Neural crest cell (in vitro differentiated cells): ENCODE results near the gene CCDC148. TPM values are rescaled to one million over a fixed set of nuclear protein-coding genes. Genes with fewer than 3 reads are reported as not detected.
A peak's percentile ranks its signal among the peaks of the same experiment; 100 is the strongest.

Experiments
- DNase-seq: peaks from one replicate; pipeline ENCODE4 v3.0.0; 2021; ENCODE audit warnings: low read depth, mixed read lengths, low spot score
- H3K27ac Mint-ChIP-seq: one replicate; pipeline ENCODE4 v1.8.0; 2021; ENCODE audit warnings: mild to moderate bottlenecking, mixed read lengths; ENCODE audit not compliant: unreplicated experiment
- H3K27me3 Mint-ChIP-seq: 2 replicates; pipeline ENCODE4 v1.8.0; 2021; ENCODE audit warnings: low read depth, mild to moderate bottlenecking, mixed read lengths
- H3K36me3 Mint-ChIP-seq: 2 replicates; pipeline ENCODE4 v1.8.0; 2021; ENCODE audit warnings: low read depth, mild to moderate bottlenecking, mixed read lengths
- H3K4me1 Mint-ChIP-seq: 2 replicates; pipeline ENCODE4 v1.8.0; 2021; ENCODE audit warnings: mixed read lengths
- H3K4me3 Mint-ChIP-seq: one replicate; pipeline ENCODE4 v1.8.0; 2021; ENCODE audit warnings: mild to moderate bottlenecking, mixed read lengths
- H3K9me3 Mint-ChIP-seq: 2 replicates; pipeline ENCODE4 v1.8.0; 2021; ENCODE audit warnings: mixed read lengths
- total RNA-seq: library from RNA; stranded (reverse); gene quantifications from 2 replicates; pipeline ENCODE4 v1.2.1, GENCODE V29; 2021
- TF ChIP-seq, protein P1 (sequence below): fragments of 200-600 bp; sonication (generic); conservative IDR thresholded peaks from 2 replicates; pipeline ENCODE4 v1.5.0; 2021; ENCODE audit warnings: antibody characterized with exemption, mild to moderate bottlenecking

The CCDC148 gene
- total RNA-seq, 1 donor from 2014 or later, result 1.8 TPM

DNA sequence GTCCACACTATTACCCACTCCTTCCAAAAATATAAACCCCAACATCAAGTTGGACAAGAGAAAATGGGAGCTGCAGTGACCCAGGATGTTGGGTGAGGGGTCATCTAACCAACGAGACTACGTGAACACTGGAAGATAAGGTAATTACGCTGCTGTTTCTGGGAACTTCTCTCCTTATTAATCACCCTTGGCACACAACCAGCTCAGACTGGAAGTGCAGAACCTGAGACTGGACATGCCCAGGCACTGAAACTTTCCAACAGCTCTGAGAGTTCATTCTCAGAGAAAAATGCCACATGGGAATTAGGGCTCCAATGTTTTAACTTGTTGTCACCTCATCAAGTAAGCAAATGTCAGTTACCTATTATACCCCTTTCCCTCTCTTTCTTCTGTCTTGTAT, 135.3 kb downstream of the CCDC148 start:
- Mint-ChIP-seq H3K27me3 (no peaks in the 10 kb centered on the region), H3K36me3 (no peaks in the 10 kb centered on the region), H3K9me3 (peaks cover 6% of the 10 kb centered on the region), H3K4me1 (peaks cover 5% of the 10 kb centered on the region), H3K4me3 (no peak overlapping the region), H3K27ac (no peak overlapping the region)
- TF ChIP-seq, protein P1, sequence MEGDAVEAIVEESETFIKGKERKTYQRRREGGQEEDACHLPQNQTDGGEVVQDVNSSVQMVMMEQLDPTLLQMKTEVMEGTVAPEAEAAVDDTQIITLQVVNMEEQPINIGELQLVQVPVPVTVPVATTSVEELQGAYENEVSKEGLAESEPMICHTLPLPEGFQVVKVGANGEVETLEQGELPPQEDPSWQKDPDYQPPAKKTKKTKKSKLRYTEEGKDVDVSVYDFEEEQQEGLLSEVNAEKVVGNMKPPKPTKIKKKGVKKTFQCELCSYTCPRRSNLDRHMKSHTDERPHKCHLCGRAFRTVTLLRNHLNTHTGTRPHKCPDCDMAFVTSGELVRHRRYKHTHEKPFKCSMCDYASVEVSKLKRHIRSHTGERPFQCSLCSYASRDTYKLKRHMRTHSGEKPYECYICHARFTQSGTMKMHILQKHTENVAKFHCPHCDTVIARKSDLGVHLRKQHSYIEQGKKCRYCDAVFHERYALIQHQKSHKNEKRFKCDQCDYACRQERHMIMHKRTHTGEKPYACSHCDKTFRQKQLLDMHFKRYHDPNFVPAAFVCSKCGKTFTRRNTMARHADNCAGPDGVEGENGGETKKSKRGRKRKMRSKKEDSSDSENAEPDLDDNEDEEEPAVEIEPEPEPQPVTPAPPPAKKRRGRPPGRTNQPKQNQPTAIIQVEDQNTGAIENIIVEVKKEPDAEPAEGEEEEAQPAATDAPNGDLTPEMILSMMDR, result no peak
- DNase-seq, result no peak

DNA sequence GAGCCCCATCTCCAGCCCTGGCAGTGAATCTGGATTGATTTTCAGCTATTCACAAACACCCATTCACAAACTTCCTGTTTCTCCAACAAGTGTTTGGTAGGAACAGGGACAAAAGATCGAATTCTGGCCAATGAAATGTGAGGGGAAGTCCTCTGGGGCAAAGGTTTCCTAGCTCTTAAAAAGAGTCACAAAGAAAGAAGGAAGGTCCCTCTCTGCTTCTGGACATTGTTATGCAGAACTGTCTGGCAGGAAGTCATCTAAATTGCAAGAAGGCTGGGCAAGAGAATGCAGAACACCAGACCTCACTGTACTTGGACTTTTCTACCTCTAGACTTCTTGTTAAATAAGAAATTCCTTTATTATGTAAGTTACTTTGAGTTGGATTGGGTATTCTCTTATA, 137.3 kb downstream of the CCDC148 start:
- Mint-ChIP-seq H3K4me3 (no peak overlapping the region), H3K27me3 (no peaks in the 10 kb centered on the region), H3K27ac (no peak overlapping the region), H3K36me3 (no peaks in the 10 kb centered on the region), H3K9me3 (peaks cover 6% of the 10 kb centered on the region), H3K4me1 (peaks cover 5% of the 10 kb centered on the region)
- DNase-seq, result no peak
- TF ChIP-seq, protein P1, result no peak

DNA sequence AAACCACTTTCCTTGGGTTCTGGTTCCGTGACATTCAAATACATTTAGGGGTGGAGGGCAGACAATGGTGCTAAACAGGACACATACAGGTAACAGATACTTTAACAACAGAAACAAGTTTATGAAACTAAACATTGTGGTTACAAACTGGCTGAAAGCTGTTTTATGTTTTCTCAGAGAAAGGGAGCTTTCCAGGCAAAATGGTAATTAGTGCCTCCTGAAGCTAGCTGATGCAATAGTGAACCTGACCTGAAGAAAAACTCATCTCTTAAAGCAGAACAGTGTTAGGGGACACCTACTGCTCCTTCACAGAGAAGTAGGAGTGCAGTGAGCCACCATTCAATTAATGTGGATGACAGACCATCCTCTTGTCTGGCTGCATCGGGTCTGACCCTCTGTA, 138.9 kb downstream of the CCDC148 start:
- peak overlapping the region; percentile 52 for H3K27ac Mint-ChIP-seq
- TF ChIP-seq, protein P1, result no peak
- H3K36me3 Mint-ChIP-seq, result no peaks in the 10 kb centered on the region
- DNase-seq, result no peak
- H3K4me3 Mint-ChIP-seq, result no peak overlapping the region
- peaks cover 5% of the 10 kb centered on the region for H3K4me1 Mint-ChIP-seq
- H3K27me3 Mint-ChIP-seq, result no peaks in the 10 kb centered on the region
- H3K9me3 Mint-ChIP-seq, result peaks cover 6% of the 10 kb centered on the region

DNA sequence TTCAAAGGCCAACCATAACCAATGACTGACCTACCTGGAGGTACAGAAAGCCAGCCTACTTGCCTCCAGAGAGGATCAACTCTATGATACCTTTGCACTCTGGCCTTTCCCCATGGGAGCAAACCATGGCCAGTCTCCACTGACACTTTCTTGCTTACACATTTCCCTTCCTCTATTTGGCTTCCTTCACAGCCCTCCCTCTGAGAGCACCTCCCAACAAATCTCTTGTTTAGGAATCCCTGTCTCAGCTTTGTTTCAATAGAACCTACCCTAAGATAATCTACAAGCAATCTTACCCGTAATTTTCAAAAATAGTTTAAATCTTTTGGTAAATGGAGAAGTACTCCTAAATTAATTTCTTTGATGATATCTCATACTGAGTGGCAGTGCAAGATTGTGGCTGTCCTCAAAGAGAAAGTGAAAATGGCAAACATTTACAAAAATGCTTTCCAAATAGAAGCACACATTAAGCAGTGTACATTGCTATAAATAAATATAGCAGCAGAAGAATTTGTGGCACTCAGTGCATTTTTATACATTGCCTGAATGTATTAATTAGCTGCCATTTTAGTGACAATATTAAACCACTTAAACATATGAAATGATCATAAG, 140.6 kb downstream of the CCDC148 start:
- TF ChIP-seq, protein P1, result no peak
- H3K4me1 Mint-ChIP-seq, result peaks cover 5% of the 10 kb centered on the region
- no peaks in the 10 kb centered on the region for H3K27me3 Mint-ChIP-seq
- H3K36me3 Mint-ChIP-seq, result peaks cover 2% of the 10 kb centered on the region
- H3K4me3 Mint-ChIP-seq, result no peak overlapping the region
- H3K9me3 Mint-ChIP-seq, result peaks cover 6% of the 10 kb centered on the region
- H3K27ac Mint-ChIP-seq, result no peak overlapping the region
- no peak for DNase-seq

DNA sequence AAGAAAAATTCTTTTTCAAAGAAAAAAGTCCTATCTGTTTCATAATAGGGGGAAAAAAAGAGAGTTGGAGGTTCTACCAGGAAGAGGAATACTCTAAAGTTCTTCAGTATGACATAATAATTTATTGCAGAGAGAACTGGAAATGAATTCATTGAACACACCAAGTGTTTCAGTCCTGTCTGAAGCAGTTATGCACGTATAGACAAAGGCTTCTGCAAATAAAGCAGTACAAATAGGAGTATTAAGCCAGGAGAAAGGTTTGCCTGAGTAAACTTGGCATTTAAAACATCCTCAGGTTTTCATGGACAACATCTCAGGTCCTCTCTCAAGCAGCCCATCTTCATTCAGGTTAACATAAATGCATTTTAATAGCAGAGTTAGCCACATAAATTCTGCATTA, 141.6 kb downstream of the CCDC148 start:
- H3K27me3 Mint-ChIP-seq, result no peaks in the 10 kb centered on the region
- H3K27ac Mint-ChIP-seq, result no peak overlapping the region
- TF ChIP-seq, protein P1, result no peak
- H3K9me3 Mint-ChIP-seq, result peaks cover 6% of the 10 kb centered on the region
- H3K4me3 Mint-ChIP-seq, result no peak overlapping the region
- DNase-seq, result no peak
- H3K36me3 Mint-ChIP-seq, result peaks cover 2% of the 10 kb centered on the region
- peaks cover 5% of the 10 kb centered on the region for H3K4me1 Mint-ChIP-seq

DNA sequence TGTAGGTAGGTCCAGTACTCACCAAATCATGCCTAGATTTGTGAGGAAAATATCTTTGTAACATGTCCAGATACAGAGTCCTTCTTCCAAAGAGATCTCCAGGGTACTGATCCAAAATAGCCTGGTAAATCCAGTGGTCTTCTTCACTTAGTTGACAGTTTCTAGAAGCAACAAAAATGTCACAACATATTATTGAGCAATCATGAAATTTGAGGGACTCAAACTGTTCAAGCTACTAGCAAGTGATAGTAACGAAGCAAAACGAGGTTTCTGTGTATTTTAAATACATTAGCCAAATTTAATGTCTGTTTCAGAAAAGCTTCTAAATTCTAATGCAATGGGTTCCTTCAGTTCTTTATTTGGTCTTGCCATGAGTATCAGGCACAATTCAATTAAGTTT, 142.8 kb downstream of the CCDC148 start:
- TF ChIP-seq, protein P1, result no peak
- H3K27me3 Mint-ChIP-seq, result no peaks in the 10 kb centered on the region
- DNase-seq, result no peak
- H3K27ac Mint-ChIP-seq, result no peak overlapping the region
- peaks cover 2% of the 10 kb centered on the region for H3K36me3 Mint-ChIP-seq
- no peak overlapping the region for H3K4me3 Mint-ChIP-seq
- no peaks in the 10 kb centered on the region for H3K9me3 Mint-ChIP-seq
- no peaks in the 10 kb centered on the region for H3K4me1 Mint-ChIP-seq
